ENCODE results near the gene EEF1AKMT3. TPM values are rescaled to one million over a fixed set of nuclear protein-coding genes. Genes with fewer than 3 reads are reported as not detected.

EEF1AKMT3 gene
- total RNA-seq, 1 donor from 2014 or later, result 3.3 TPM

GRCh38 chr12:57782608-57783465 lies 10.4 kb downstream of the EEF1AKMT3 start, which contains the start of gene TSFM:
Gene TSFM (plus strand): TSS chr12:57782787. CDS start chr12:57782802, 15 bp downstream.
- peaks cover 2% of the 10 kb centered on the region for H3K27me3 Mint-ChIP-seq (ENCODE audit: unreplicated experiment)
- H3K9me3 Mint-ChIP-seq (ENCODE audit: unreplicated experiment), result peaks cover 6% of the 10 kb centered on the region
- no peaks in the 10 kb centered on the region for H3K4me1 Mint-ChIP-seq (ENCODE audit: low read depth, unreplicated experiment)

GRCh38 chr12:57783466-57783801 lies 11.0 kb downstream of the EEF1AKMT3 start:
- Mint-ChIP-seq H3K36me3 (ENCODE audit: unreplicated experiment) (no peaks in the 10 kb centered on the region), H3K9me3 (ENCODE audit: unreplicated experiment) (peaks cover 6% of the 10 kb centered on the region), H3K4me1 (ENCODE audit: low read depth, unreplicated experiment) (no peaks in the 10 kb centered on the region), H3K27me3 (ENCODE audit: unreplicated experiment) (peaks cover 2% of the 10 kb centered on the region), H3K4me3 (ENCODE audit: unreplicated experiment) (peak overlapping the region; percentile 97), H3K27ac (ENCODE audit: unreplicated experiment) (peak overlapping the region; percentile 89)
- no peak for DNase-seq
- TF ChIP-seq CTCF (IDR thresholded peaks at IDR 0.05; ENCODE audit: partially characterized antibody, unreplicated experiment), result no peak

More at GRCh38 chr12:57782608-57783465, 10.4 kb downstream of the EEF1AKMT3 start, which contains the start of gene TSFM:
- no peaks in the 10 kb centered on the region for H3K36me3 Mint-ChIP-seq (ENCODE audit: unreplicated experiment)
- peak within 1 kb of the TSS; percentile 89 for H3K27ac Mint-ChIP-seq (ENCODE audit: unreplicated experiment)
- peak; percentile 88 for TF ChIP-seq CTCF (IDR thresholded peaks at IDR 0.05; ENCODE audit: partially characterized antibody, unreplicated experiment)
- DNase-seq, result peak; percentile 99
- peak within 1 kb of the TSS; percentile 97 for H3K4me3 Mint-ChIP-seq (ENCODE audit: unreplicated experiment)

- Mint-ChIP-seq H3K4me3 (ENCODE audit: unreplicated experiment) (peak overlapping the region; percentile 26), H3K27ac (ENCODE audit: unreplicated experiment) (no peak overlapping the region), H3K9me3 (ENCODE audit: unreplicated experiment) (peaks cover 6% of the 10 kb centered on the region), H3K36me3 (ENCODE audit: unreplicated experiment) (no peaks in the 10 kb centered on the region), H3K27me3 (ENCODE audit: unreplicated experiment) (peaks cover 2% of the 10 kb centered on the region), H3K4me1 (ENCODE audit: low read depth, unreplicated experiment) (no peaks in the 10 kb centered on the region)
- no peak for TF ChIP-seq CTCF (IDR thresholded peaks at IDR 0.05; ENCODE audit: partially characterized antibody, unreplicated experiment)
- DNase-seq, result no peak
Measured at GRCh38 chr12:57783861-57784260, 11.4 kb downstream of the EEF1AKMT3 start.

GRCh38 chr12:57793920-57794319 lies 21.5 kb downstream of the EEF1AKMT3 start:
- H3K36me3 Mint-ChIP-seq (ENCODE audit: unreplicated experiment), result no peaks in the 10 kb centered on the region
- peaks cover 2% of the 10 kb centered on the region for H3K27me3 Mint-ChIP-seq (ENCODE audit: unreplicated experiment)
- no peak overlapping the region for H3K4me3 Mint-ChIP-seq (ENCODE audit: unreplicated experiment)
- DNase-seq, result no peak
- TF ChIP-seq CTCF (IDR thresholded peaks at IDR 0.05; ENCODE audit: partially characterized antibody, unreplicated experiment), result no peak
- H3K27ac Mint-ChIP-seq (ENCODE audit: unreplicated experiment), result no peak overlapping the region
- H3K9me3 Mint-ChIP-seq (ENCODE audit: unreplicated experiment), result no peaks in the 10 kb centered on the region
- no peaks in the 10 kb centered on the region for H3K4me1 Mint-ChIP-seq (ENCODE audit: low read depth, unreplicated experiment)

GRCh38 chr12:57795354-57795753 lies 22.9 kb downstream of the EEF1AKMT3 start:
- TF ChIP-seq CTCF (IDR thresholded peaks at IDR 0.05; ENCODE audit: partially characterized antibody, unreplicated experiment), result no peak
- Mint-ChIP-seq H3K4me3 (ENCODE audit: unreplicated experiment) (no peak overlapping the region), H3K27me3 (ENCODE audit: unreplicated experiment) (peaks cover 2% of the 10 kb centered on the region), H3K27ac (ENCODE audit: unreplicated experiment) (no peak overlapping the region), H3K4me1 (ENCODE audit: low read depth, unreplicated experiment) (no peaks in the 10 kb centered on the region), H3K9me3 (ENCODE audit: unreplicated experiment) (no peaks in the 10 kb centered on the region), H3K36me3 (ENCODE audit: unreplicated experiment) (no peaks in the 10 kb centered on the region)
- no peak for DNase-seq

All from glutamatergic neuron (in vitro differentiated cells).